Measurements from ENCODE around the gene NEK1. TPM values are rescaled to one million over a fixed set of nuclear protein-coding genes. Genes with fewer than 3 reads are reported as not detected.

Gene NEK1
- total and polyA plus RNA-seq, 7 donors: 3.0 to 8.8 (median 7.6) TPM

DNA sequence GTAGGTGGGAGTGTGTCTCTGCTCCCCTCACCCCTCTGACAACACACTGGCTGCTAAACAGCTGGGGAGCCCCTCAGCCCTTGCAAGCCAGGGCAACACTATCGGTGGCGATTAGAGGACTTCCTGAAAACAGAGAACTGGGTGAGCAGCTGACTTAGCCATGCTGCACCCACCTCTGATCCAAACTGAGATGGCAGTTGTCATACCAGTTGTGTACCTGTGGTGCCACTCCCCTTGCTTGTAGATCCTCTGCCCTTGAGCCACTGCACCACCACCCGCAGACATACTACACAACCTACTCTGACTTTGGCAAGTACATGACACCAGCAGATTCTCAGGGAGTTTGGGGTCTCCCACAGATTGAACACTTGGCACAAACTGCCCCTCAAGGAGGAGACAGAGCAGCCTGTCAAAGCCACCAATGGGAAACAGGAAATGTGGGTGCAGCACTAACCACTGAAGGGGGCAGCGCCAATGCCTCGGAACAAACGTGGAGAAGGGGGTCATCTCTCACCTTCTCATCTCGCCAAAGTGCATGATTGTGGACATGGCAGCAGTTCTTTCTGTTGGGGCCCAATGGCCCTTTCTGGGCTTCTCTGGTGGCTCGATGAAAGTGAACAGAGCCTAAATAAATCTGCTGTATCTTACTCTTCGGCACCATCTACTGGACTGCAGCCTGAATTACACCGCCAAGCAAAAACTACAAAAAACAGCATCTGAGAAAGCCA is 119.8 kb downstream of the NEK1 start:
- H3K4me1 ChIP-seq: no peaks in the 10 kb centered on the region
- H3K27me3 ChIP-seq (ENCODE audit: insufficient read depth in 3 of 3, low read length in 2 of 3): no peaks in the 10 kb centered on the region
- H3K4me3 ChIP-seq: no peak overlapping the region
- no peaks in the 10 kb centered on the region for H3K36me3 ChIP-seq (ENCODE audit: insufficient read depth in 1 of 2, low read depth in 1 of 2)
- peak; percentile 49 for TF ChIP-seq CTCF (IDR thresholded peaks at IDR 0.05)
- DNase-seq (peak in 1 of 2 donors; percentile 35), ATAC-seq (peak in 3 of 4 donors; percentile 53 to 60 (median 55))
- H3K27ac ChIP-seq: no peak overlapping the region
- intact Hi-C loops (cut with DNase I): loop anchor here (2.0 to 5.0 kb wide), 2 partner anchors 565 to 570 kb away; no protein-coding TSS in a partner anchor
- 68 to 70% (median 70%) methylated on average over 10 of the region's 10 CpGs for WGBS, 3 donors
- no peaks in the 10 kb centered on the region for H3K9me3 ChIP-seq

DNA sequence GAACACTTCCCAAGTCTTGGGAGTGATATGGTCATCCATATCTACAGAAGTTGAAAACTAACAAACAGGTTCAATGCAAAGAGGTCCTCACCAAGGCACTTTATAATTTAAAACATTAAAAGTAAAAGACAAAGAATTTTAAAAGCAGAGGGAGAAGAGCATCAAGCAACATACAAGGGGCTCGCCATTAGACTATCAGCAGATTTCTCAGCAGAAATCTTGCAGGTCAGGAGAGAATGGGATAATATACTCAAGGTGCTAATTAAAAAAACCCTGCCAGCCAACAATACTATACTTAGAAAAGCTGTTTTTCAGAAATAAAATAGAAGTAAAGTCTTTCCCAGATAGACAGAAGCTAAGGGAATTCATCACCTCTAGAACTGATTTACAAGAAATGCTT is 121.2 kb downstream of the NEK1 start:
- Histone ChIP-seq H3K36me3 (ENCODE audit: insufficient read depth in 1 of 2, low read depth in 1 of 2) (no peaks in the 10 kb centered on the region), H3K4me1 (no peaks in the 10 kb centered on the region), H3K27me3 (ENCODE audit: insufficient read depth in 3 of 3, low read length in 2 of 3) (no peaks in the 10 kb centered on the region), H3K4me3 (no peak overlapping the region), H3K9me3 (no peaks in the 10 kb centered on the region), H3K27ac (no peak overlapping the region)
- WGBS, 3 donors: 96 to 100% (median 100%) methylated on average over 1 of the region's 1 CpG
- no peak for ATAC-seq
- no peak for TF ChIP-seq CTCF (IDR thresholded peaks at IDR 0.05)
- DNase-seq: no peak
- intact Hi-C loops (cut with DNase I): loop anchor here in 1 of 2 donors (5.0 kb wide), 1 partner anchor 564 kb away; no protein-coding TSS in a partner anchor

DNA sequence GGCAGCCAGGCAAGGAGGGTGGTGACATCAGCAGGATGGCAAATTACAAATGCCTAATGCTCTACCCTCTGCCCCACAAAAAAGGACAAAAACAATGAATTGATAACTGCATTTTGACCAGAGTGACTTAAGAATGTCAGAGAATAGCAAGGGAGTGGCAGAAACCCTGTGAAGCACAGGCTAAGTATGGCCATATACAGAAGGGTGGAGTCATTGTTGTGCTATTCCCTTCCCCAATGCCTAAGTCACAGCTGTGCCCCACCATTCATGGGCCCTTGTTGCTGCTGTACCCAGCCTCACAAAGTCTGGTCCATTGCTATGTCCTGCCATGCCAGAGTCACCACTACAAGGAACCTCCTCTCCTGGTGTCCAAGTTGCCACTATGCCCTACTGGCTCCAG is 123.1 kb downstream of the NEK1 start:
- no peak for TF ChIP-seq CTCF (IDR thresholded peaks at IDR 0.05)
- intact Hi-C loops (cut with DNase I): no loop called here

GRCh38 chr4:169485791-169486742 is 126.3 kb downstream of the NEK1 start:
- Histone ChIP-seq H3K27ac (no peak overlapping the region), H3K36me3 (ENCODE audit: insufficient read depth in 1 of 2, low read depth in 1 of 2) (no peaks in the 10 kb centered on the region), H3K4me1 (no peaks in the 10 kb centered on the region), H3K9me3 (no peaks in the 10 kb centered on the region), H3K4me3 (no peak overlapping the region), H3K27me3 (ENCODE audit: insufficient read depth in 3 of 3, low read length in 2 of 3) (no peaks in the 10 kb centered on the region)
- peak; percentile 61 for TF ChIP-seq CTCF (IDR thresholded peaks at IDR 0.05)
- intact Hi-C loops (cut with DNase I): loop anchor here in 1 of 2 donors (2.0 kb wide), 1 partner anchor 461 kb away; no protein-coding TSS in a partner anchor
- ATAC-seq: peak in 2 of 4 donors; percentile 49 to 85
- WGBS, 3 donors: 25 to 27% (median 26%) methylated on average over 7 of the region's 7 CpGs
- DNase-seq: no peak

More for the DNA sequence above, 123.1 kb downstream of the NEK1 start:
- Histone ChIP-seq H3K27ac (no peak overlapping the region), H3K9me3 (no peaks in the 10 kb centered on the region), H3K4me3 (no peak overlapping the region), H3K4me1 (no peaks in the 10 kb centered on the region), H3K27me3 (ENCODE audit: insufficient read depth in 3 of 3, low read length in 2 of 3) (no peaks in the 10 kb centered on the region), H3K36me3 (ENCODE audit: insufficient read depth in 1 of 2, low read depth in 1 of 2) (no peaks in the 10 kb centered on the region)
- DNase-seq: no peak
- no peak for ATAC-seq

Data from psoas muscle (tissue), 8 donors.